GM19239 (cell line): ENCODE results near the gene HRH3.
A peak's percentile ranks its signal among the peaks of the same experiment; 100 is the strongest.

Source experiments
- DNase-seq: peaks from one replicate; pipeline ENCODE4 v3.0.0; 2011; ENCODE audit warnings: low spot score; ENCODE audit not compliant: insufficient read length
- FAIRE-seq: peaks from 2 replicates; lab custom pipeline; 2011; peaks lifted over from hg19 to GRCh38; lab: Jason Lieb, UNC

The HRH3 gene

GRCh38 chr20:62202676-62203377 lies 17.3 kb downstream of the HRH3 start:
- no peak for FAIRE-seq
- DNase-seq, result no peak

GRCh38 chr20:62202083-62202395 lies 18.0 kb downstream of the HRH3 start:
- DNase-seq (no peak), FAIRE-seq (no peak)

- FAIRE-seq (peak; percentile 11), DNase-seq (peak; percentile 65)
Measured at GRCh38 chr20:62201173-62202082, 18.6 kb downstream of the HRH3 start.

- no peak for FAIRE-seq
- no peak for DNase-seq
Measured at GRCh38 chr20:62200491-62201172, 19.4 kb downstream of the HRH3 start.

GRCh38 chr20:62198931-62199330 lies 21.1 kb downstream of the HRH3 start:
- FAIRE-seq (no peak), DNase-seq (no peak)

- FAIRE-seq (no peak), DNase-seq (no peak)
Measured at GRCh38 chr20:62198496-62198895, 21.6 kb downstream of the HRH3 start.

- DNase-seq, result no peak
- no peak for FAIRE-seq
Measured at GRCh38 chr20:62197801-62198200, 22.3 kb downstream of the HRH3 start.

GRCh38 chr20:62197311-62197710 lies 22.8 kb downstream of the HRH3 start:
- FAIRE-seq, result no peak

GRCh38 chr20:62196286-62196685 lies 23.8 kb downstream of the HRH3 start:
- DNase-seq (no peak), FAIRE-seq (no peak)

More at GRCh38 chr20:62197311-62197710, 22.8 kb downstream of the HRH3 start:
- DNase-seq, result no peak

- no peak for DNase-seq
- no peak for FAIRE-seq
Measured at GRCh38 chr20:62195736-62196135, 24.3 kb downstream of the HRH3 start.

GRCh38 chr20:62195075-62195405 lies 25.0 kb downstream of the HRH3 start:
- DNase-seq, result no peak
- no peak for FAIRE-seq

GRCh38 chr20:62193079-62194025 lies 26.7 kb downstream of the HRH3 start:
- FAIRE-seq (no peak), DNase-seq (no peak)

GRCh38 chr20:62192635-62193034 lies 27.4 kb downstream of the HRH3 start:
- no peak for FAIRE-seq
- no peak for DNase-seq

- FAIRE-seq, result no peak
- DNase-seq, result no peak
Measured at GRCh38 chr20:62191781-62192559, 28.1 kb downstream of the HRH3 start.

- DNase-seq (no peak), FAIRE-seq (no peak)
Measured at GRCh38 chr20:62190639-62191411, 29.3 kb downstream of the HRH3 start.

- FAIRE-seq (no peak), DNase-seq (no peak)
Measured at GRCh38 chr20:62186887-62187866, 32.9 kb downstream of the HRH3 start.

- FAIRE-seq, result no peak
- DNase-seq, result no peak
Measured at GRCh38 chr20:62186096-62186426, 34.0 kb downstream of the HRH3 start.
